MM.1S (cell line): Measurements from ENCODE around the gene HNRNPC.
A peak's percentile ranks its signal among the peaks of the same experiment; 100 is the strongest.

Experiments
- DNase-seq: peaks from one replicate; pipeline ENCODE4 v3.0.0-alpha.2; 2015
- H2AFZ ChIP-seq: fragments of 300-600 bp; sonication (generic); 2 replicates; pipeline ENCODE4 v1.6.0; 2016; ENCODE audit warnings: antibody characterized with exemption, low read length
- H3F3A ChIP-seq: fragments of 300-600 bp; sonication (generic); 2 replicates; pipeline ENCODE4 v1.6.1; 2016; ENCODE audit warnings: mild to moderate bottlenecking, antibody characterized with exemption, low read length, moderate library complexity, mixed read lengths; ENCODE audit not compliant: insufficient read depth
- H3K27ac ChIP-seq: fragments of 300-600 bp; sonication (generic); 2 replicates; pipeline ENCODE4 v1.5.1; 2016; ENCODE audit warnings: mild to moderate bottlenecking, low read length
- H3K27me3 ChIP-seq: fragments of 300-600 bp; sonication (generic); replicated peaks from 2 replicates; pipeline ENCODE4 v1.6.0; 2016; ENCODE audit warnings: low read length; ENCODE audit not compliant: insufficient read depth
- H3K36me3 ChIP-seq: fragments of 300-600 bp; sonication (generic); replicated peaks from 2 replicates; pipeline ENCODE4 v1.6.1; 2016; ENCODE audit warnings: mild to moderate bottlenecking, low read length, mixed read lengths; ENCODE audit not compliant: insufficient read depth
- H3K4me1 ChIP-seq: fragments of 300-600 bp; sonication (generic); 2 replicates; pipeline ENCODE4 v1.6.1; 2016; ENCODE audit warnings: low read length, mixed read lengths
- H3K4me2 ChIP-seq: fragments of 300-600 bp; sonication (generic); 2 replicates; pipeline ENCODE4 v1.6.0; 2016; ENCODE audit warnings: low read depth, low read length
- H3K4me3 ChIP-seq: fragments of 300-600 bp; sonication (generic); 2 replicates; pipeline ENCODE4 v1.5.1; 2016; ENCODE audit warnings: low read length, mixed read lengths
- H3K79me2 ChIP-seq: fragments of 300-600 bp; sonication (generic); 2 replicates; pipeline ENCODE4 v1.6.1; 2016; ENCODE audit warnings: mixed run types, low read length, mixed read lengths
- H3K9ac ChIP-seq: fragments of 300-600 bp; sonication (generic); 2 replicates; pipeline ENCODE4 v1.6.1; 2016; ENCODE audit warnings: low read length, mixed read lengths
- H3K9me2 ChIP-seq: fragments of 300-600 bp; sonication (generic); replicated peaks from 2 replicates; pipeline ENCODE4 v1.6.1; 2016; ENCODE audit warnings: mild to moderate bottlenecking, low read length, mixed read lengths; ENCODE audit not compliant: insufficient read depth
- H3K9me3 ChIP-seq: fragments of 300-600 bp; sonication (generic); replicated peaks from 2 replicates; pipeline ENCODE4 v1.6.1; 2016; ENCODE audit warnings: mild to moderate bottlenecking, low read length, mixed read lengths; ENCODE audit not compliant: insufficient read depth
- H4K20me1 ChIP-seq: fragments of 300-600 bp; sonication (generic); 2 replicates; pipeline ENCODE4 v1.6.1; 2016; ENCODE audit warnings: mild to moderate bottlenecking, low read length, moderate library complexity, mixed read lengths; ENCODE audit not compliant: insufficient read depth
- EZH2 ChIP-seq: fragments of 300-600 bp; sonication (generic); optimal IDR thresholded peaks from 2 replicates; pipeline ENCODE3; 2017; ENCODE audit warnings: low read depth, mild to moderate bottlenecking, antibody characterized with exemption, low read length, mixed read lengths
- EZH2phosphoT487 ChIP-seq: fragments of 300-600 bp; sonication (generic); IDR thresholded peaks from 2 replicates; pipeline ENCODE4 v1.6.1; 2018; ENCODE audit warnings: antibody characterized with exemption, low read length
- TF ChIP-seq, protein P1 (sequence below): fragments of 300-600 bp; sonication (generic); IDR thresholded peaks from 2 replicates; pipeline ENCODE4 v1.5.1; 2016; ENCODE audit warnings: antibody characterized with exemption, low read length, mixed read lengths

The HNRNPC gene

DNA sequence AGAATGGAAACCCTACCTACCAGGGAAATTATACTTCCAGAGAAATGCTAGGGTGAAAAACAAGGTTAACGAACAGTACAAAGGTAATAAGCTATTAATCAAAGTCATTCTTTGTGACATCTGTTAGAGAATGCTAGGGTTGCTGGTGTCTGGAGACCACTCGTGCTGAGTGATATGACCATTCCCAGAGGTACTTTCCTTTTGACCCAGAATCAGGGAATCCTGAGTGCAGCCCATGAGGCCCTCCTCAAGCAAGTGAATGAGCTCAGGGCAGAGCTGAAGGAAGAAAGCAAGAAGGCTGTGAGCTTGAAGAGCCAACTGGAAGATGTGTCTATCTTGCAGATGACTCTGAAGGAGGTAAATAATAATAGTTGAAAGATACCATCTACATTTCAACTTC is 42.4 kb upstream of the HNRNPC start:
- H3K9me2 ChIP-seq: no peaks in the 10 kb centered on the region
- no peaks in the 10 kb centered on the region for H3K27me3 ChIP-seq
- no peak overlapping the region for H3K4me3 ChIP-seq
- peaks cover 10% of the 10 kb centered on the region for H3F3A ChIP-seq
- H3K79me2 ChIP-seq: no peaks in the 10 kb centered on the region
- no peaks in the 10 kb centered on the region for H3K36me3 ChIP-seq
- TF ChIP-seq, protein P1, sequence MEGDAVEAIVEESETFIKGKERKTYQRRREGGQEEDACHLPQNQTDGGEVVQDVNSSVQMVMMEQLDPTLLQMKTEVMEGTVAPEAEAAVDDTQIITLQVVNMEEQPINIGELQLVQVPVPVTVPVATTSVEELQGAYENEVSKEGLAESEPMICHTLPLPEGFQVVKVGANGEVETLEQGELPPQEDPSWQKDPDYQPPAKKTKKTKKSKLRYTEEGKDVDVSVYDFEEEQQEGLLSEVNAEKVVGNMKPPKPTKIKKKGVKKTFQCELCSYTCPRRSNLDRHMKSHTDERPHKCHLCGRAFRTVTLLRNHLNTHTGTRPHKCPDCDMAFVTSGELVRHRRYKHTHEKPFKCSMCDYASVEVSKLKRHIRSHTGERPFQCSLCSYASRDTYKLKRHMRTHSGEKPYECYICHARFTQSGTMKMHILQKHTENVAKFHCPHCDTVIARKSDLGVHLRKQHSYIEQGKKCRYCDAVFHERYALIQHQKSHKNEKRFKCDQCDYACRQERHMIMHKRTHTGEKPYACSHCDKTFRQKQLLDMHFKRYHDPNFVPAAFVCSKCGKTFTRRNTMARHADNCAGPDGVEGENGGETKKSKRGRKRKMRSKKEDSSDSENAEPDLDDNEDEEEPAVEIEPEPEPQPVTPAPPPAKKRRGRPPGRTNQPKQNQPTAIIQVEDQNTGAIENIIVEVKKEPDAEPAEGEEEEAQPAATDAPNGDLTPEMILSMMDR: no peak
- TF ChIP-seq EZH2 (no peak), EZH2phosphoT487 (no peak)
- H3K27ac ChIP-seq: no peak overlapping the region
- H3K4me2 ChIP-seq: no peak overlapping the region
- no peak for DNase-seq
- no peak overlapping the region for H2AFZ ChIP-seq
- H3K9me3 ChIP-seq: no peaks in the 10 kb centered on the region
- peaks cover 7% of the 10 kb centered on the region; the same call in 1 of the 2 replicates for H3K4me1 ChIP-seq
- H4K20me1 ChIP-seq: no peaks in the 10 kb centered on the region
- H3K9ac ChIP-seq: no peak overlapping the region

DNA sequence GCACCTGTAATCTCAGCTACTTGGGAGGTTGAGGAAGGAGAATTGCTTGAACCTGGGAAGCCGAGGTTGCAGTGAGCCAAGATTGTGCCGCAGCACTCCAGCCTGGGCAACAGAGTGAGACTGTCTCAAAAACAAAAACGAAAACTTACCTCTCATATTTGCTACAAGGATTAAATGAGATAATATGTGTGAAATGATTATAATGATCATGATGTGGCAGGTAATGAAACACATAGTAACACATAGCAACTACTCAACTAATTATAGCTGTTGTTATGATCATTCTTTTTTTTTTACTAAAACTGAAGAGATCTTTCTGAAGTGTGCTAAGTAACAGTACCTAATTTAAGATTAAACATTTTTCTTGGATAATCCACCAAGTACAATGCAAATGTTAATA is 40.7 kb upstream of the HNRNPC start:
- no peak overlapping the region for H3K27ac ChIP-seq
- H3K27me3 ChIP-seq: no peaks in the 10 kb centered on the region
- H4K20me1 ChIP-seq: no peaks in the 10 kb centered on the region
- H2AFZ ChIP-seq: no peak overlapping the region
- no peak overlapping the region for H3K4me3 ChIP-seq
- H3K4me1 ChIP-seq: peaks cover 7% of the 10 kb centered on the region; the same call in 1 of the 2 replicates
- no peaks in the 10 kb centered on the region for H3K9me3 ChIP-seq
- no peak for DNase-seq
- H3K9me2 ChIP-seq: no peaks in the 10 kb centered on the region
- no peaks in the 10 kb centered on the region for H3K36me3 ChIP-seq
- H3K79me2 ChIP-seq: no peaks in the 10 kb centered on the region
- peaks cover 10% of the 10 kb centered on the region for H3F3A ChIP-seq
- no peak overlapping the region for H3K4me2 ChIP-seq
- TF ChIP-seq EZH2phosphoT487: no peak
- no peak for TF ChIP-seq EZH2
- TF ChIP-seq, protein P1: no peak
- H3K9ac ChIP-seq: no peak overlapping the region

DNA sequence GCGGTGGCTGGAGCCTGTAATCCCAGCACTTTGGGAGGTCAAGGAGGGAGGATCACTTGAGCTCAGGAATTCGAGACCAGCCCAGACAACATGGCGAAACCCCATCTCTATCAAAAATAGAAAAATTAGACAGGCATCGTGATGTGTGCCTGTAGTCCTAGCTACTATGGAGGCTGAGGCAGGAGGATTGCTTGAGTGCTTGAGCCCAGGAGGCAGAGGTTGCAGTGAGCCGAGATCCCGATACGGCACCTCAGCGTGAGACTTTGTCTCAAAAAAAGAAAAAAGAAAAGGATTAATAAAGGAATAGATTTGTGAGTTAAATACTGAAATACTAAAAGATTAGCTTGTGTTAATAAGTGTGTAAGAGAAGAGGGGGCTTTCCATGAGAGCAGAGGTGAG is 40.0 kb upstream of the HNRNPC start:
- Histone ChIP-seq H3K4me2 (peak overlapping the region; percentile 62; the same call in 1 of the 2 replicates), H3K9me3 (no peaks in the 10 kb centered on the region), H3K4me1 (peaks cover 7% of the 10 kb centered on the region; the same call in 1 of the 2 replicates), H3K27me3 (no peaks in the 10 kb centered on the region), H4K20me1 (no peaks in the 10 kb centered on the region), H3K36me3 (no peaks in the 10 kb centered on the region), H3K79me2 (no peaks in the 10 kb centered on the region), H3K9me2 (no peaks in the 10 kb centered on the region), H3K4me3 (peak overlapping the region; percentile 50), H3F3A (peaks cover 10% of the 10 kb centered on the region), H3K27ac (peak overlapping the region; percentile 48; the same call in 1 of the 2 replicates), H3K9ac (peak overlapping the region; percentile 61; the same call in 1 of the 2 replicates), H2AFZ (peak overlapping the region; percentile 78)
- no peak for TF ChIP-seq EZH2
- TF ChIP-seq, protein P1: no peak
- TF ChIP-seq EZH2phosphoT487: no peak
- no peak for DNase-seq
